Panc1 (cell line): ENCODE results near the gene MRPL40. TPM values are rescaled to one million over a fixed set of nuclear protein-coding genes. Genes with fewer than 3 reads are reported as not detected.

Experiments used
- ATAC-seq: fragments of 200-7000 bp; cut with Tn5 transposase; 2 replicates; pipeline ENCODE4 v1.9.1; 2020; ENCODE audit warnings: mild to moderate bottlenecking, moderate library complexity
- BruUV-seq: library from RNA; stranded (reverse); fragments of 400-500 nt; replicated peaks from 2 replicates; lab custom pipeline; 2021; lab: Mats Ljungman, UMichigan
- CTCF ChIA-PET: fragments of 300-600 bp; sonication (Branson Sonifier 250); formaldehyde crosslinking; loops from one replicate; lab custom pipeline; 2022; ENCODE audit warnings: antibody characterized with exemption; lab: Charles Lee
- POLR2A ChIA-PET: fragments of 300-600 bp; sonication (Branson Sonifier 250); formaldehyde crosslinking; loops from one replicate; lab custom pipeline; 2022; ENCODE audit warnings: antibody characterized with exemption; lab: Charles Lee
- DNase-seq: peaks from one replicate; pipeline ENCODE4 v3.0.0-alpha.2; 2010; ENCODE audit warnings: low read depth, low spot score
- H3K27ac ChIP-seq: 2 replicates; pipeline ENCODE4 v1.5.1; 2011; ENCODE audit warnings: mild to moderate bottlenecking, low read length, inconsistent platforms
- H3K27me3 ChIP-seq: fragments of 200-500 bp; sonication (Bioruptor generic); 2 replicates; pipeline ENCODE4 v1.6.0; 2014; ENCODE audit warnings: low read length, inconsistent platforms; ENCODE audit not compliant: control insufficient read depth, insufficient read depth
- H3K36me3 ChIP-seq: fragments of 200-500 bp; sonication (Bioruptor generic); 2 replicates; pipeline ENCODE4 v1.5.1; 2014; ENCODE audit warnings: inconsistent platforms, mild to moderate bottlenecking, low read length, moderate library complexity; ENCODE audit not compliant: control insufficient read depth, insufficient read depth
- H3K4me1 ChIP-seq: 2 replicates; pipeline ENCODE4 v1.5.1; 2011; ENCODE audit warnings: inconsistent platforms, mild to moderate bottlenecking, low read length, moderate library complexity; ENCODE audit not compliant: control insufficient read depth, insufficient read depth
- H3K4me3 ChIP-seq, 2 experiments: 2 replicates each; pipeline ENCODE4 v1.5.1; 2011 to 2012; ENCODE audit warnings: low read depth in 2 of 2, low read length in 2 of 2, mild to moderate bottlenecking in 2 of 2, inconsistent platforms in 1 of 2, moderate library complexity in 1 of 2
- H3K9me3 ChIP-seq: fragments of 200-500 bp; sonication (Bioruptor generic); 2 replicates; pipeline ENCODE4 v1.5.1; 2014; ENCODE audit warnings: low read depth, mild to moderate bottlenecking, inconsistent platforms, low read length, moderate library complexity; ENCODE audit not compliant: control insufficient read depth, insufficient read depth
- CTCF ChIP-seq: fragments of 450-650 bp; IDR thresholded peaks from 2 replicates; pipeline ENCODE4 v1.5.1; 2017; ENCODE audit warnings: mild to moderate bottlenecking
- POLR2AphosphoS5 ChIP-seq: IDR thresholded peaks from 2 replicates; pipeline ENCODE4 v1.6.1; 2012; ENCODE audit warnings: mild to moderate bottlenecking, low read depth, low read length, moderate library complexity
- REST ChIP-seq, 2 experiments: IDR thresholded peaks; 2 replicates each; pipeline ENCODE4 v1.6.1; 2011 to 2012; ENCODE audit warnings: low read depth in 2 of 2, control low read depth in 1 of 2, low read length in 1 of 2, mild to moderate bottlenecking in 1 of 2, moderate library complexity in 1 of 2; ENCODE audit not compliant: insufficient read depth in 1 of 2
- SIN3A ChIP-seq: IDR thresholded peaks from 2 replicates; pipeline ENCODE4 v1.6.1; 2012; ENCODE audit warnings: low read depth, mild to moderate bottlenecking, low read length, moderate library complexity, borderline replicate concordance; ENCODE audit not compliant: insufficient read depth
- TCF7L2 ChIP-seq: IDR thresholded peaks from 2 replicates; pipeline ENCODE4 v1.6.1; 2011; ENCODE audit warnings: mild to moderate bottlenecking, low read depth, low read length, inconsistent platforms
- in situ Hi-C: cut with HindIII; loops from 2 replicates; pipeline ENCODE4 v1.10.0; 2016; ENCODE audit warnings: low sequenced_read_pairs, low pct_unique_long_range_greater_than_20kb
- intact Hi-C: fragments of 100-400 bp; cut with micrococcal nuclease; formaldehyde crosslinking; loops from one replicate; pipeline ENCODE4 v1.10.0; 2022; ENCODE audit not compliant: unreplicated experiment
- total RNA-seq: library from RNA; stranded (reverse); gene quantifications from one replicate; pipeline ENCODE4 v1.2.1, GENCODE V29; 2021; ENCODE audit not compliant: unreplicated experiment

MRPL40 gene
- total RNA-seq, 1 experiment from 2014 or later: 36.3 TPM

GRCh38 chr22:19398206-19398605 is 34.1 kb upstream of the MRPL40 start:
- Histone ChIP-seq H3K9me3 (no peaks in the 10 kb centered on the region), H3K27me3 (no peaks in the 10 kb centered on the region), H3K4me1 (no peaks in the 10 kb centered on the region), H3K4me3 (no peak overlapping the region), H3K36me3 (peaks cover 3% of the 10 kb centered on the region), H3K27ac (no peak overlapping the region)
- intact Hi-C loops: no loop called here
- ChIA-PET CTCF (no interaction called here), POLR2A (no interaction called here)
- in situ Hi-C loops: no loop called here
- TF ChIP-seq POLR2AphosphoS5 (no peak), CTCF (no peak), SIN3A (no peak), TCF7L2 (no peak), REST (IDR thresholded peaks at IDR 0.05; ENCODE audit: insufficient read depth in 1 of 2, low read depth in 2 of 2, low read length in 1 of 2) (no peak)
- ATAC-seq (no peak), DNase-seq (no peak)
- BruUV-seq: no TSS peak

- in situ Hi-C loops: no loop called here
- no peaks in the 10 kb centered on the region for H3K9me3 ChIP-seq
- H3K27me3 ChIP-seq: no peaks in the 10 kb centered on the region
- H3K27ac ChIP-seq: no peak overlapping the region
- no peak for ATAC-seq
- H3K4me3 ChIP-seq: no peak overlapping the region
- no peak for TF ChIP-seq CTCF
- TF ChIP-seq TCF7L2: no peak
- TF ChIP-seq POLR2AphosphoS5: no peak
- no peak for TF ChIP-seq REST (IDR thresholded peaks at IDR 0.05; ENCODE audit: insufficient read depth in 1 of 2, low read depth in 2 of 2, low read length in 1 of 2)
- no peak for TF ChIP-seq SIN3A
- H3K4me1 ChIP-seq: no peaks in the 10 kb centered on the region
- peaks cover 3% of the 10 kb centered on the region for H3K36me3 ChIP-seq
- DNase-seq: no peak
- POLR2A ChIA-PET: no interaction called here
- intact Hi-C loops: no loop called here
- BruUV-seq: no TSS peak
- CTCF ChIA-PET: no interaction called here
Measured at GRCh38 chr22:19398652-19399051, 33.7 kb upstream of the MRPL40 start.
